GM18858 (cell line): ENCODE data around the gene CCDC73.
"Not testable (repeated sequence)": the region's sequence is repeated elsewhere in the genome, so short reads cannot be mapped to it uniquely, and the experiment has no call there.

ENCODE experiments used
- ATAC-seq: cut with Tn5 transposase; IDR thresholded peaks from one replicate; pipeline ENCODE4 v1.9.1; 2021; ENCODE audit not compliant: unreplicated experiment

CCDC73 gene

DNA sequence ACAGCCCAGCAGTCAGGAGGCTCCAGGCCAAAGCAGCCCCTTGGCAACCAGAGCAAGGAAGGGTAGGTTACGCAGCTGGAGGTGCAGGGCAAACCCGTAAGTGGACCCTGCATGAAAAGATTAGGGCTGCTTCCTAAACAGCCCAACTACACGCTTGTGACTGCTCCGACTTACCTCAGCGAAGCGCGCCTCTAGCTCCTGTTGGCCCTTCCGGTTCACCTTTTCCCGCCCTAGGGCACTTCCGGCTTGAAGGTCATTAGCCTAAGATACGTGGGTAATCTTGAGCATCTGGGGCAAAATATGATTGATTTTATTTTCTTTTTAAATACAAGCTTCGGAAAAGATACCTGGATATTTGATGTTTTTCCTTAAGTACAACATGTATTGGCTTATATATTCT is at the start of gene CCDC73:
CCDC73 (minus strand) TSS at position 224 of the 400 bp plus-strand sequence. CDS start 34,419 bp downstream, outside the sequence.
- ATAC-seq = no peak

- no peak for ATAC-seq
These were observed 49.1 kb upstream of the CCDC73 start for GRCh38 chr11:32843544-32843943.

- ATAC-seq = no peak
These were observed 46.1 kb upstream of the CCDC73 start for GRCh38 chr11:32840587-32840986.

- ATAC-seq = no peak
These were observed 44.8 kb upstream of the CCDC73 start for GRCh38 chr11:32839308-32839707.

GRCh38 chr11:32838505-32839274 is 44.2 kb upstream of the CCDC73 start:
- ATAC-seq = no peak

- ATAC-seq = no peak
These were observed 42.5 kb upstream of the CCDC73 start for GRCh38 chr11:32836946-32837345.

- ATAC-seq = no peak
These were observed 39.5 kb upstream of the CCDC73 start for GRCh38 chr11:32833921-32834320.

GRCh38 chr11:32831221-32831620 is 36.8 kb upstream of the CCDC73 start:
- no peak for ATAC-seq

GRCh38 chr11:32830796-32831195 is 36.3 kb upstream of the CCDC73 start:
- ATAC-seq = no peak

- no peak for ATAC-seq
These were observed 35.9 kb upstream of the CCDC73 start for GRCh38 chr11:32830413-32830738.

GRCh38 chr11:32829680-32830412 is 35.4 kb upstream of the CCDC73 start, which contains the start of gene PRRG4:
Gene PRRG4 (plus strand): TSS chr11:32829927. CDS start chr11:32830530, 603 bp downstream.
- peak; percentile 70 for ATAC-seq

GRCh38 chr11:32829157-32829679 is 34.8 kb upstream of the CCDC73 start:
- peak; percentile 36 for ATAC-seq

- ATAC-seq = no peak
These were observed 32.8 kb upstream of the CCDC73 start for GRCh38 chr11:32827276-32827675.

GRCh38 chr11:32826113-32826512 is 31.7 kb upstream of the CCDC73 start:
- ATAC-seq = no peak

DNA sequence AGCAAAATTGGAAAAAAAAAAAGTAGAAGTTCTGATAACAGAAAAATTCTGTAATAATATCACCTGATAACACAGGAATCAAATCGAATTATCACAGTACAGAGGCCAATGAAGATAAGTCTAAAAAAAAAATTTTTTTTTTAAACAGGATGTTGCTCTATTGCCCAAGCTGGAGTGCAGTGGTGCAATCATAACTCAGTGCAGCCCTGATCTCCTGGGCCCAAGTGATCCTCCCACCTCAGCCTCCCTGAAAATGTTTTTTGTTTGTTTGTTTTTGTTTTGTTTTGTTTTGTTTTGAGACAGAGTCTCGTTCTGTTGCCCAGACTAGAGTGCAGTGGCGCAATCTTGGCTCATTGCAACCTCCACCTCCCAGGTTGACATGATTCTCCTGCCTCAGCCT is 29.2 kb upstream of the CCDC73 start:
- ATAC-seq = not testable (repeated sequence)

DNA sequence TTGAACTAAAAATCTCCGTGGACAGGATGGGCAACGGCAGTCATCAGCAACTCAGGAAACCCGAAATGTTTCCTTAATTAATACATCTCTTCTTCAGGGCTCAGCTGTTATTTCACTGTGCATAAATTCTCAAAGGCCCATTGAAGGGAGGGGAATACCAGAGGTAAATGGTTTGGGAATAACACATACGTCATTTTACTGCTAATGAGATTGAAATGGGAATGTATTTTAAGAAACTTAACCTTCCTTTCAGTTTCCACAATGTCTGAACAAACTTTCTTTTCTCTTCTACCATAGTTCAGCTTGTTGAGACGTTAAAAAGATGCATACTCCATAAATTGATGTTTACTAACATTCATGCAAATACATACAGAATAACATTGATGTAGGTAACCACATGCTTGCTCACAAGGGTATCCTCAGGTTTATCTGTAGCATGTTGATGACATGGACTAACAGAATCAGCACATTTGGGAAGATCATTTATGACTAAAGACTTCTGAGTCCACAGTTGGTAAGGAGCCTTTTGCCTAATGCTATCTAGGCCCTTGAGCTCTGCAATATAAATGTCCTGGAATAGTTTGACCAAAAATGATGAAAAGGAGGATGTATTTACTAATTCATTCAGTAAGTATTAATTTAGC is 27.6 kb upstream of the CCDC73 start:
- no peak for ATAC-seq

GRCh38 chr11:32821517-32821916 is 27.1 kb upstream of the CCDC73 start:
- ATAC-seq = no peak

DNA sequence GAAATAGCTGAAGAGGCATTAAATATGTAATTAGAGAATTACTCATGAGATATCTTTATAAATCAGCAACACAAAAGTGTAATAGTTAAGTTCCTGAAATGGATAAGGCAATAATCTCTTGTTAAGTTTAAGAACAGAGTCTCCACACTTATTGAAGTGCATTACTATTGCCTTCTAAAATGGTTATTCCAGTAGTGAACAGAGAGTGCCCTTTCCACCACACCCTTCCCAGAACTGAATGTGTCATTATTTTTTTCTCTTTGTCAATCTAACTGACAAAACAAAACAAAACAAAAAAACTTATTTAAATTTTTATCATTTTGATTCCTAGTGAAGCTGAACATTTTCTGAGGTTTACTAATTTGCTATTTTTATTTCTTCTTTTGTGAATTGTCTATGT is 26.0 kb upstream of the CCDC73 start:
- no peak for ATAC-seq

DNA sequence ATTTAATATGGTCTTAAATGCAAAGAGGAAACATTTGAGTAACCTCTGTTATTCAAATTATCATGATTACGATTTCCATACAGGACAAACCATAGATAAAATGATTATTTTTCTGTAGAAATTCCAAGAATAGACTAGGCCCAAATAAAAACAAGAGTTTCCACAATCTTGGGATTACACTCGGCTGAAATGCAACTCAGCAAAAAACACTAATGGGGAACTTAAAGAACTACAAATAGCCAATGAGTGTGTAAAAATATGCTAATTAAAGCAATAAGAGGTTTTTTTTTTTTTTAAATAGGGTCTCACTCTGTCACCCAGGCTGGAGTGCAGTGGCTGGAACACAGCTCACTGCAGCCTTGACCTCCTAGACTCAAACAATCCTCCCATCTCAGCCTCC is 24.7 kb upstream of the CCDC73 start:
- ATAC-seq = no peak

DNA sequence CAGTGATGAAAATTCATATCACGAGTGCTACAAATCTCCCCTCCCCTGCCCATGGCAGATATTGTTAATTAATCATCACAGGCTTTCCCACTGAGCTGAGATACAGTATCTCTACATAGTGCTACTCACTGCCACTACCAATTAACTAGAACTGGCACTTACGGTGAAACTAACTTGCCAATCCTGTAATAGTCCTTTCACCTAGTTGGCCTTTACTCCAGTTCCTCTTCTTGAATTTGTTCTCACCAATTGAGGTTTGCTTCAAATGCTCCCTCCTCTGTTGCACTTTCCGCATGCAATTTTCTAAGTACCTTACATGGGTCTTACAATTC is 23.4 kb upstream of the CCDC73 start:
- no peak for ATAC-seq

- no peak for ATAC-seq
These were observed 22.9 kb upstream of the CCDC73 start for GRCh38 chr11:32817181-32817851.
